HUES64 (cell line): Measurements from ENCODE around the gene PDLIM7.

Experiments
- H3K27ac ChIP-seq: 2 replicates; pipeline ENCODE4 v1.7.0; 2013; ENCODE audit warnings: low read depth, low read length, inconsistent platforms
- H3K27me3 ChIP-seq: 2 replicates; pipeline ENCODE4 v1.6.1; 2013; ENCODE audit warnings: mild to moderate bottlenecking, low read length; ENCODE audit not compliant: insufficient read depth
- H3K36me3 ChIP-seq: 2 replicates; pipeline ENCODE4 v1.6.1; 2013; ENCODE audit warnings: mild to moderate bottlenecking, low read length; ENCODE audit not compliant: insufficient read depth
- H3K4me1 ChIP-seq: 2 replicates; pipeline ENCODE4 v1.6.1; 2013; ENCODE audit warnings: mild to moderate bottlenecking, low read length, moderate library complexity; ENCODE audit not compliant: insufficient read depth
- H3K4me3 ChIP-seq: 2 replicates; pipeline ENCODE4 v1.5.1; 2013; ENCODE audit warnings: mild to moderate bottlenecking, low read length, moderate library complexity
- H3K9ac ChIP-seq: 2 replicates; pipeline ENCODE4 v1.6.1; 2013; ENCODE audit warnings: mild to moderate bottlenecking, low read depth, low read length
- H3K9me3 ChIP-seq: 2 replicates; pipeline ENCODE4 v1.6.1; 2013; ENCODE audit warnings: low read depth, low read length; ENCODE audit not compliant: insufficient read depth
- WGBS: fragments of 150-250, 120-280 bp; methylation state at CpG from one replicate; pipeline ENCODE4 v1.1.7; 2013; ENCODE audit warnings: missing lambda C conversion rate; 5-methylcytosine and 5-hydroxymethylcytosine counted together

The PDLIM7 gene

GRCh38 chr5:177495243-177496060 lies 2.0 kb downstream of the PDLIM7 start:
- 52% methylated on average over 14 of the region's 14 CpGs for WGBS
- H3K27ac ChIP-seq: peak overlapping the region; percentile 100
- peaks cover 30% of the 10 kb centered on the region for H3K4me1 ChIP-seq
- peak overlapping the region; percentile 79 for H3K4me3 ChIP-seq
- H3K9me3 ChIP-seq: no peaks in the 10 kb centered on the region
- peaks cover 20% of the 10 kb centered on the region for H3K27me3 ChIP-seq
- peak overlapping the region; percentile 99 for H3K9ac ChIP-seq
- H3K36me3 ChIP-seq: peaks cover 40% of the 10 kb centered on the region

GRCh38 chr5:177494346-177495195 lies 2.8 kb downstream of the PDLIM7 start:
- H3K27ac ChIP-seq: peak overlapping the region; percentile 100
- peaks cover 30% of the 10 kb centered on the region for H3K4me1 ChIP-seq
- 63% methylated on average over 11 of the region's 11 CpGs for WGBS
- peak overlapping the region; percentile 79; the same call in 1 of the 2 replicates for H3K4me3 ChIP-seq
- peak overlapping the region; percentile 99 for H3K9ac ChIP-seq
- H3K27me3 ChIP-seq: peaks cover 17% of the 10 kb centered on the region
- peaks cover 49% of the 10 kb centered on the region for H3K36me3 ChIP-seq
- H3K9me3 ChIP-seq: no peaks in the 10 kb centered on the region

GRCh38 chr5:177493795-177494345 lies 3.5 kb downstream of the PDLIM7 start:
- peaks cover 10% of the 10 kb centered on the region for H3K27me3 ChIP-seq
- no peak overlapping the region for H3K4me3 ChIP-seq
- H3K4me1 ChIP-seq: peaks cover 29% of the 10 kb centered on the region
- H3K27ac ChIP-seq: peak overlapping the region; percentile 100
- H3K36me3 ChIP-seq: peaks cover 56% of the 10 kb centered on the region
- peak overlapping the region; percentile 43; the same call in 1 of the 2 replicates for H3K9ac ChIP-seq
- WGBS: 91% methylated on average over 5 of the region's 5 CpGs
- H3K9me3 ChIP-seq: no peaks in the 10 kb centered on the region

GRCh38 chr5:177492841-177493240 lies 4.6 kb downstream of the PDLIM7 start:
- no peak overlapping the region for H3K4me3 ChIP-seq
- H3K27me3 ChIP-seq: no peaks in the 10 kb centered on the region; the same call in 1 of the 2 replicates
- WGBS: 94% methylated on average over 7 of the region's 7 CpGs
- peaks cover 22% of the 10 kb centered on the region for H3K4me1 ChIP-seq
- H3K9ac ChIP-seq: no peak overlapping the region
- peaks cover 65% of the 10 kb centered on the region for H3K36me3 ChIP-seq
- no peaks in the 10 kb centered on the region for H3K9me3 ChIP-seq
- H3K27ac ChIP-seq: peak overlapping the region; percentile 34; the same call in 1 of the 2 replicates

- H3K36me3 ChIP-seq: peaks cover 71% of the 10 kb centered on the region
Measured at GRCh38 chr5:177491983-177492746, 5.2 kb downstream of the PDLIM7 start.

GRCh38 chr5:177491429-177491945 lies 5.9 kb downstream of the PDLIM7 start:
- no peak overlapping the region for H3K4me3 ChIP-seq
- no peaks in the 10 kb centered on the region for H3K9me3 ChIP-seq
- no peaks in the 10 kb centered on the region for H3K27me3 ChIP-seq
- peak overlapping the region; percentile 67 for H3K27ac ChIP-seq
- H3K36me3 ChIP-seq: peaks cover 76% of the 10 kb centered on the region
- H3K9ac ChIP-seq: no peak overlapping the region
- WGBS: 52% methylated on average over 42 of the region's 43 CpGs
- H3K4me1 ChIP-seq: peaks cover 22% of the 10 kb centered on the region

More at GRCh38 chr5:177491983-177492746, 5.2 kb downstream of the PDLIM7 start:
- WGBS: 94% methylated on average over 53 of the region's 54 CpGs
- no peak overlapping the region for H3K9ac ChIP-seq
- H3K4me1 ChIP-seq: peaks cover 22% of the 10 kb centered on the region
- no peaks in the 10 kb centered on the region for H3K9me3 ChIP-seq
- no peak overlapping the region for H3K4me3 ChIP-seq
- peak overlapping the region; percentile 23; the same call in 1 of the 2 replicates for H3K27ac ChIP-seq
- H3K27me3 ChIP-seq: no peaks in the 10 kb centered on the region

GRCh38 chr5:177490992-177491391 lies 6.4 kb downstream of the PDLIM7 start:
- WGBS: 92% methylated on average over 16 of the region's 16 CpGs
- H3K36me3 ChIP-seq: peaks cover 80% of the 10 kb centered on the region
- no peak overlapping the region for H3K9ac ChIP-seq
- no peaks in the 10 kb centered on the region for H3K9me3 ChIP-seq
- no peaks in the 10 kb centered on the region for H3K27me3 ChIP-seq
- no peak overlapping the region for H3K4me3 ChIP-seq
- H3K4me1 ChIP-seq: peaks cover 20% of the 10 kb centered on the region
- H3K27ac ChIP-seq: peak overlapping the region; percentile 67

GRCh38 chr5:177490311-177490991 lies 7.0 kb downstream of the PDLIM7 start:
- no peak overlapping the region for H3K9ac ChIP-seq
- H3K27me3 ChIP-seq: no peaks in the 10 kb centered on the region
- 95% methylated on average over 15 of the region's 15 CpGs for WGBS
- peaks cover 82% of the 10 kb centered on the region for H3K36me3 ChIP-seq
- peaks cover 15% of the 10 kb centered on the region for H3K4me1 ChIP-seq
- H3K9me3 ChIP-seq: no peaks in the 10 kb centered on the region
- H3K27ac ChIP-seq: no peak overlapping the region; the same call in 1 of the 2 replicates
- H3K4me3 ChIP-seq: no peak overlapping the region

GRCh38 chr5:177489119-177489716 lies 8.2 kb downstream of the PDLIM7 start:
- 0 out of 2 replicates have a peak overlapping the region, but pooled peaks have one; percentile 30 for H3K27ac ChIP-seq
- no peak overlapping the region for H3K9ac ChIP-seq
- no peaks in the 10 kb centered on the region for H3K27me3 ChIP-seq
- no peaks in the 10 kb centered on the region for H3K9me3 ChIP-seq
- H3K4me1 ChIP-seq: 0 out of 2 replicates have a peak, but pooled peaks cover 8% of the 10 kb centered on the region
- WGBS: 91% methylated on average over 26 of the region's 26 CpGs
- H3K4me3 ChIP-seq: no peak overlapping the region
- H3K36me3 ChIP-seq: peaks cover 88% of the 10 kb centered on the region
